B cell (primary cell): ENCODE results near the gene ANK3.

ENCODE experiments used
- EZH2 ChIP-seq: IDR thresholded peaks from 2 replicates; pipeline ENCODE4 v1.6.1; 2012; ENCODE audit warnings: borderline replicate concordance, low read depth, mild to moderate bottlenecking, moderate library complexity, low read length; ENCODE audit not compliant: insufficient read depth, poor library complexity, severe bottlenecking
- TF ChIP-seq, protein P1 (sequence below): fragments of 200-600 bp; IDR thresholded peaks from one replicate; pipeline ENCODE4 v1.8.0; 2022; ENCODE audit warnings: antibody characterized with exemption, mild to moderate bottlenecking

DNA sequence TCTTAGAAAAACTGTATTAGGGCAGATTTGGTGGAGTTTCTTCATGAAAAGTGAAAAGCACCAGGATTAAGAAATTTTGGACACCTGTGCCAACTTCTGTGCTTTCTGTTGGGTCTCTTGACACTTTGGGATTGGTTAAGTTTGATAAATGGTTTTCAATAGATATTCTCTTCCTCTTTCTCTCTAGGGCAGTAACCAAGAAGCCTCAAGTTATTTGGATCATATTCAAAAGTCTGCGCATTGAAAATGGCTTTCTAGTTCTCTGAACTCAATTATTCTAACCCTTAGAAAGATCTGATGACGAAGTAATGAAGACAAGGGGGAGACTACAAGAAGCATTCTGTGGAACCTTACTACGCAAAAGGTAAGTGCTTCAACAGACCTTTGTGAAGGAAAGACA, 339.3 kb downstream of the ANK3 start:
- TF ChIP-seq, protein P1, sequence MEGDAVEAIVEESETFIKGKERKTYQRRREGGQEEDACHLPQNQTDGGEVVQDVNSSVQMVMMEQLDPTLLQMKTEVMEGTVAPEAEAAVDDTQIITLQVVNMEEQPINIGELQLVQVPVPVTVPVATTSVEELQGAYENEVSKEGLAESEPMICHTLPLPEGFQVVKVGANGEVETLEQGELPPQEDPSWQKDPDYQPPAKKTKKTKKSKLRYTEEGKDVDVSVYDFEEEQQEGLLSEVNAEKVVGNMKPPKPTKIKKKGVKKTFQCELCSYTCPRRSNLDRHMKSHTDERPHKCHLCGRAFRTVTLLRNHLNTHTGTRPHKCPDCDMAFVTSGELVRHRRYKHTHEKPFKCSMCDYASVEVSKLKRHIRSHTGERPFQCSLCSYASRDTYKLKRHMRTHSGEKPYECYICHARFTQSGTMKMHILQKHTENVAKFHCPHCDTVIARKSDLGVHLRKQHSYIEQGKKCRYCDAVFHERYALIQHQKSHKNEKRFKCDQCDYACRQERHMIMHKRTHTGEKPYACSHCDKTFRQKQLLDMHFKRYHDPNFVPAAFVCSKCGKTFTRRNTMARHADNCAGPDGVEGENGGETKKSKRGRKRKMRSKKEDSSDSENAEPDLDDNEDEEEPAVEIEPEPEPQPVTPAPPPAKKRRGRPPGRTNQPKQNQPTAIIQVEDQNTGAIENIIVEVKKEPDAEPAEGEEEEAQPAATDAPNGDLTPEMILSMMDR, result no peak
- TF ChIP-seq EZH2, result no peak
